Keratinocyte (primary cell): ENCODE results near the gene LPCAT2. TPM values are rescaled to one million over a fixed set of nuclear protein-coding genes. Genes with fewer than 3 reads are reported as not detected.

ENCODE experiments used
- DNase-seq: peaks from one replicate; pipeline ENCODE4 v3.0.0-alpha.2; 2011; ENCODE audit warnings: low read depth, missing footprints, low spot score
- FAIRE-seq: peaks from 2 replicates; lab custom pipeline; 2011; peaks lifted over from hg19 to GRCh38; lab: Jason Lieb, UNC
- H2AFZ ChIP-seq: 2 replicates; pipeline ENCODE4 v1.6.0; 2012; ENCODE audit warnings: low read length, control low read depth, inconsistent platforms; ENCODE audit not compliant: control insufficient read depth
- H3K27ac ChIP-seq: 2 replicates; pipeline ENCODE4 v1.5.1; 2011; ENCODE audit warnings: low read length; ENCODE audit not compliant: control insufficient read depth, insufficient read depth
- H3K27me3 ChIP-seq: 3 replicates; pipeline ENCODE4 v1.6.0; 2011; ENCODE audit warnings: low read length; ENCODE audit not compliant: control insufficient read depth, insufficient read depth; ENCODE audit errors: extremely low read depth
- H3K36me3 ChIP-seq, 2 experiments: 2 replicates in 1 of 2; 3 replicates in 1 of 2; pipeline ENCODE4 v1.5.1; 2011; ENCODE audit warnings: low read length in 2 of 2, mild to moderate bottlenecking in 1 of 2; ENCODE audit not compliant: control insufficient read depth in 2 of 2, insufficient read depth in 2 of 2; ENCODE audit errors: extremely low read depth in 1 of 2
- H3K4me1 ChIP-seq: 3 replicates; pipeline ENCODE4 v1.5.1; 2011; ENCODE audit warnings: low read length; ENCODE audit not compliant: control insufficient read depth, insufficient read depth; ENCODE audit errors: extremely low read depth
- H3K4me2 ChIP-seq: 3 replicates; pipeline ENCODE4 v1.6.0; 2011; ENCODE audit warnings: low read depth, low read length; ENCODE audit not compliant: control insufficient read depth, insufficient read depth; ENCODE audit errors: extremely low read depth
- H3K4me3 ChIP-seq, 3 experiments: fragments of 200-600 bp in 1 of 3; sonication (generic) in 1 of 3; 2 replicates in 2 of 3; 3 replicates in 1 of 3; pipeline ENCODE4 v1.5.1; 2011 to 2016; ENCODE audit warnings: low read length in 3 of 3, mild to moderate bottlenecking in 3 of 3, control low read depth in 2 of 3, inconsistent platforms in 1 of 3, low read depth in 1 of 3, mixed read lengths in 1 of 3, mixed run types in 1 of 3, moderate library complexity in 1 of 3; ENCODE audit not compliant: control insufficient read depth in 2 of 3, insufficient read depth in 2 of 3; ENCODE audit errors: extremely low read depth in 1 of 3
- H3K79me2 ChIP-seq: 2 replicates; pipeline ENCODE4 v1.6.0; 2012; ENCODE audit warnings: low read length; ENCODE audit not compliant: control insufficient read depth, insufficient read depth
- H3K9ac ChIP-seq: 3 replicates; pipeline ENCODE4 v1.6.0; 2011; ENCODE audit warnings: low read length; ENCODE audit not compliant: control insufficient read depth, insufficient read depth; ENCODE audit errors: extremely low read depth
- H3K9me1 ChIP-seq: 3 replicates; pipeline ENCODE4 v1.6.0; 2011; ENCODE audit warnings: low read length; ENCODE audit not compliant: control insufficient read depth, insufficient read depth; ENCODE audit errors: extremely low read depth
- H3K9me3 ChIP-seq: 2 replicates; pipeline ENCODE4 v1.5.1; 2012; ENCODE audit warnings: low read depth, low read length; ENCODE audit not compliant: control insufficient read depth
- H4K20me1 ChIP-seq: 3 replicates; pipeline ENCODE4 v1.6.0; 2011; ENCODE audit warnings: low read length; ENCODE audit not compliant: control insufficient read depth, insufficient read depth; ENCODE audit errors: extremely low read depth
- CTCF ChIP-seq, 3 experiments: IDR thresholded peaks in 1 of 3; conservative IDR thresholded peaks in 1 of 3; optimal IDR thresholded peaks in 1 of 3; 2 replicates in 2 of 3; 3 replicates in 1 of 3; pipeline versions ENCODE3 to v1.5.1; 2011; ENCODE audit warnings: low read length in 3 of 3, mild to moderate bottlenecking in 3 of 3, moderate library complexity in 2 of 3, control low read depth in 1 of 3, inconsistent platforms in 1 of 3; ENCODE audit not compliant: insufficient read depth in 2 of 3; ENCODE audit errors: extremely low read depth in 1 of 3
- EZH2 ChIP-seq: IDR thresholded peaks from one replicate; pipeline ENCODE4 v1.6.1; 2012; ENCODE audit warnings: inconsistent platforms, mild to moderate bottlenecking, low read length, moderate library complexity
- dilution Hi-C: fragments of 300-500 bp; cut with MboI; formaldehyde crosslinking; loops from one replicate; pipeline ENCODE4 v1.7.0; 2020; ENCODE audit warnings: low sequenced_read_pairs; ENCODE audit not compliant: extremely low pct_ligation_motif_present
- polyA plus RNA-seq, 5 experiments: library from polyadenylated mRNA; depleted of rRNA in 3 of 5; stranded (reverse) in 3 of 5; stranded (forward) in 1 of 5; unstranded in 1 of 5; fragments of >200 nt; gene quantifications; 1 replicate in 1 of 5; 2 replicates in 3 of 5; 3 replicates in 1 of 5; pipeline versions ENCODE4 v1.2.1 to v1.2.3, GENCODE V29; 2011 to 2012; ENCODE audit warnings: missing spikeins in 2 of 5, low read depth in 1 of 5, low replicate concordance in 1 of 5

Gene LPCAT2
- polyA plus RNA-seq, 1 donor (not counting 4 experiments of a cell fraction or from before 2014, with no cell fraction given), result 54.4 TPM

- peak overlapping the region; percentile 28 for H3K27ac ChIP-seq
- H3K36me3 ChIP-seq, result no peaks in the 10 kb centered on the region
- H3K9ac ChIP-seq, result peak overlapping the region; percentile 39
- peak; percentile 71 for FAIRE-seq
- no peaks in the 10 kb centered on the region for H3K9me1 ChIP-seq
- no peak overlapping the region for H3K4me3 ChIP-seq
- peak overlapping the region; percentile 35 for H3K4me2 ChIP-seq
- H3K79me2 ChIP-seq, result no peaks in the 10 kb centered on the region
- H3K4me1 ChIP-seq, result peaks cover 76% of the 10 kb centered on the region
- no peak for TF ChIP-seq CTCF (optimal IDR thresholded peaks at IDR 0.05 in 1 of 3, IDR thresholded peaks at IDR 0.05 in 1 of 3, conservative IDR thresholded peaks at IDR 0.05 in 1 of 3; ENCODE audit: extremely low read depth in 1 of 3, insufficient read depth in 2 of 3, low read length in 3 of 3)
- TF ChIP-seq EZH2, result no peak
- H3K27me3 ChIP-seq, result no peaks in the 10 kb centered on the region
- H2AFZ ChIP-seq, result peak overlapping the region; percentile 1
- DNase-seq, result no peak
- no peaks in the 10 kb centered on the region for H3K9me3 ChIP-seq
- dilution Hi-C loops, result no loop called here
- no peaks in the 10 kb centered on the region for H4K20me1 ChIP-seq
These were observed 11.3 kb upstream of the LPCAT2 start for GRCh38 chr16:55497558-55497957.

GRCh38 chr16:55498101-55498500, 10.8 kb upstream of the LPCAT2 start:
- Histone ChIP-seq H4K20me1 (no peaks in the 10 kb centered on the region), H3K36me3 (no peaks in the 10 kb centered on the region), H3K27me3 (no peaks in the 10 kb centered on the region), H3K27ac (no peak overlapping the region), H3K9ac (peak overlapping the region; percentile 39), H3K79me2 (no peaks in the 10 kb centered on the region), H2AFZ (no peak overlapping the region), H3K4me1 (peaks cover 81% of the 10 kb centered on the region), H3K9me3 (no peaks in the 10 kb centered on the region), H3K4me2 (peak overlapping the region; percentile 35), H3K9me1 (no peaks in the 10 kb centered on the region), H3K4me3 (no peak overlapping the region)
- FAIRE-seq (peak; percentile 71), DNase-seq (no peak)
- dilution Hi-C loops, result no loop called here
- no peak for TF ChIP-seq EZH2
- no peak for TF ChIP-seq CTCF (optimal IDR thresholded peaks at IDR 0.05 in 1 of 3, IDR thresholded peaks at IDR 0.05 in 1 of 3, conservative IDR thresholded peaks at IDR 0.05 in 1 of 3; ENCODE audit: extremely low read depth in 1 of 3, insufficient read depth in 2 of 3, low read length in 3 of 3)
